AG08395 (cell line): ENCODE data around the gene TULP3.
"Not testable (repeated sequence)": the region's sequence is repeated elsewhere in the genome, so short reads cannot be mapped to it uniquely, and the experiment has no call there.

Experiments used
- DNase-seq: peaks from one replicate; pipeline ENCODE4 v3.0.0; 2012; ENCODE audit warnings: mixed read lengths, low spot score

TULP3 gene, protein sequence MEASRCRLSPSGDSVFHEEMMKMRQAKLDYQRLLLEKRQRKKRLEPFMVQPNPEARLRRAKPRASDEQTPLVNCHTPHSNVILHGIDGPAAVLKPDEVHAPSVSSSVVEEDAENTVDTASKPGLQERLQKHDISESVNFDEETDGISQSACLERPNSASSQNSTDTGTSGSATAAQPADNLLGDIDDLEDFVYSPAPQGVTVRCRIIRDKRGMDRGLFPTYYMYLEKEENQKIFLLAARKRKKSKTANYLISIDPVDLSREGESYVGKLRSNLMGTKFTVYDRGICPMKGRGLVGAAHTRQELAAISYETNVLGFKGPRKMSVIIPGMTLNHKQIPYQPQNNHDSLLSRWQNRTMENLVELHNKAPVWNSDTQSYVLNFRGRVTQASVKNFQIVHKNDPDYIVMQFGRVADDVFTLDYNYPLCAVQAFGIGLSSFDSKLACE

GRCh38 chr12:2890388-2891239 is at the start of gene TULP3:
TULP3 (plus strand) TSS chr12:2890891; CDS start chr12:2890948, 57 bp downstream.
- DNase-seq: peak; percentile 100

GRCh38 chr12:2841056-2841650 is 49.5 kb upstream of the TULP3 start:
- DNase-seq: no peak

DNA sequence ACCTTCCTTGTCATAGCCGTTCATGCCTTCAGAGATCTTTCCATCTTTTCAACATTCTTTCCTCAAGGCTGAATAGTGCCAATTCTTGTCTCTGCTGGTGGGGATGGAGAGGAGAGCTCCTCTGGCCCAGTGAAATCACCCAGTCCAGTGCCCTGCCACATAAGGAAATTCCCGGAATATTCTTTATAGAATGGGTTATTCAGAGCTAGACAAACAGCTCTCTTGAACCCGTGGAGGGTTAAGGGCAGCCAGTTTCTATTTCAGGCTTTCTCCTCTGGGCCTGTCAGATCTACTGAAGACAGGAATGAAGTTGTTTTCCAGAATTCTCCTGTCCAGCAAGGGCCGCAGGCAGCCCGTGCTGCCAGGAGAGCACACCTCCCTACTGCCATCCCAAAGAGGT is 47.7 kb upstream of the TULP3 start:
- no peak for DNase-seq

DNA sequence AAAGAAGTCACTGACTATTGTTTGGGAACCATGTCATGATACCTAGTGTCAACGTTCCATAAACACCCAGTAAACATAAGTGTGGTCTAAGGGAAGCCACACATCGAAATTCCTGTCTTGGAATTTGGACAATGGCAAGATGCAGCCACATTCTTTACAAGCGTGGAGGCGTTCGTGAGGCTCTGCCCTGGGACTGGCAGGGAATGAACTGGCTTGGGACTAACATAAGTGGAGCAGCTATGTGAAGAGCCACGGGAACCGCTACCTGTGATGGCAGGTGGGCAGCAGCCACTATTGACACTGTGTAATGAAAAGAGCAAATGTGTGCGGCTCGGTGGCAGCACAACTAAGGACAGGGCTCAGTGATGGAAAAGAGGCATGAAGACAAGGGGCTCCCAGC is 45.9 kb upstream of the TULP3 start:
- DNase-seq: no peak

GRCh38 chr12:2845280-2845679 is 45.4 kb upstream of the TULP3 start:
- peak; percentile 29 for DNase-seq

DNA sequence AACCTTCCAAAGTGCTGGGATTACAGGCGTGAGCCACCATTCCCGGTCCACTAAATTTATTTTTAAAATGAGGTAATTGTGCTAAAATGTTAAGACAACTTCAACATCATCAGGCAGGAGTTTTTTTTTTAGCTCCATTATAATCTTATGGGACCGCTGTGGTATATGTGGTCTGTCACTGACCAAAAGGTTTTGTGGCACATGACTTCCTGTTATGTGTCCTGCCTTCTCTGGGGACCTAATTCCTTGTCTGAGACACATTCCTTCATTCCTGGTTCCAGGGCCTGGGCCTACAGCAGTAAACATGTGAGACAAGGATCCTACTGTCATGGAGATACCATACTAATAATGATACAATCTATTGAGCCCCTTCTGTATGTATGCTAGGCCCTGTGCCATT is 38.8 kb upstream of the TULP3 start:
- DNase-seq: no peak

- DNase-seq: peak; percentile 96
Observed at GRCh38 chr12:2853626-2854025, 37.1 kb upstream of the TULP3 start.

- DNase-seq: no peak
Observed at GRCh38 chr12:2854669-2855453, 35.8 kb upstream of the TULP3 start.

DNA sequence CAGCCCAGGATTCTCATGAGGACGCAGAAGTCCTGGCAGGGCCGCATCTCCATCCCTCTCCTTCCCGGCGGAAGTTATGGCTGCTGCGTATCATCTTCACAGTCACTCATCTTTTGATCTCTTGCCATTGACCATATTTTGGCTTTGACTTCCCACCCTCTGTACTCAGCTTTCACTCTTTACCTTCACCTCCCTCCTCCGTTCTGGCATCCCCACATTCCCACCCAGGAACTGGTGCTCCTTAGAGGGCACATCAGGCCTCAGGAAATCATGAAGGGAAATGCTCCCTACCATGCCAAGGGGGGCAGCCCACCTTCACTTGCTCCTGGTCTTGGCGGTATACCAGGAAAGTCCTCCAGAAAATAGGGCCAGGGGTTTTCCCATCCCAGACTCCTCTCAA is 35.1 kb upstream of the TULP3 start:
- no peak for DNase-seq

GRCh38 chr12:2856051-2856450 is 34.6 kb upstream of the TULP3 start:
- no peak for DNase-seq

DNA sequence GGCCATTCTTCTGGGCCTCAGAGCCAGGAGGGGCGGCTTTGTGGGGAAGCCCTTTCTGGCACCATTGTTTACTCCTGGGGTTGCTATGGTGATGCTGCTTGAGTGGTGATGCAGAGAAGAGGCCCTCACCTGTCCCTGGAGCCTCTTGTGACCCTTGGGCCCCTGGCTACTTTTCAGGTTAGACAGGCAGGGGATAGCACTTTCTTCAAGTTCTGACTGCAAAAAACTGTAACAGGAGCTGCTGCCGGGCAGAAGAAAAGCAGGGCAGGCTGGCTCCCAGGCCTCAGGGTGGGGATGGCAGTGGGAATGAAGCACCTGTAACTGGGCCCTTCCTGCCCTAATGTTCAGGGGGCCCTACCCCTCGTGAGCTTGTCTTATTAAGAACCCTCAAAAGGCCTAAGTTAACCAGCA is 33.7 kb upstream of the TULP3 start, which contains the start of gene TEX52:
TEX52 (minus strand) TSS at position 19 of the 411 bp plus-strand sequence; CDS start at position 6, 13 bp downstream.
- no peak for DNase-seq

DNA sequence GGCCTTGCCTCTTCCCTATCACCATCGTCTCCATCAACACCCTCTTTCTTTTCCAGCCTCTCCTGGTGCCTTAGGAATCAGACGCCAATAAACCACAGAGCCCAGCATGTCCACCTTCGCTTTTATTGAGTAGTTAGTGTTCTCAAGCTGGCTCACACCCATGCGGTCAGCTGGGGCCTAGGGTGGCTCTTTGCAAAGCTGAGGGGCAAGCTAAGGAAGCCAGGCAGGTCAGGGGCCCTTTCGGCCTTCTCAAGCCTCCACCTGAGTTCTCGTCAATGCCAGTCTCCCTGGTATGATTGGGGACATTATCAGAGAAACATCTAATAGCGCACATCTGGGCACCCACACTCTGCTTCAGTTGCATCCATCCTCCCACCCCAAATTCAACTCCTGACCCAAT is 33.1 kb upstream of the TULP3 start:
- DNase-seq: no peak

DNA sequence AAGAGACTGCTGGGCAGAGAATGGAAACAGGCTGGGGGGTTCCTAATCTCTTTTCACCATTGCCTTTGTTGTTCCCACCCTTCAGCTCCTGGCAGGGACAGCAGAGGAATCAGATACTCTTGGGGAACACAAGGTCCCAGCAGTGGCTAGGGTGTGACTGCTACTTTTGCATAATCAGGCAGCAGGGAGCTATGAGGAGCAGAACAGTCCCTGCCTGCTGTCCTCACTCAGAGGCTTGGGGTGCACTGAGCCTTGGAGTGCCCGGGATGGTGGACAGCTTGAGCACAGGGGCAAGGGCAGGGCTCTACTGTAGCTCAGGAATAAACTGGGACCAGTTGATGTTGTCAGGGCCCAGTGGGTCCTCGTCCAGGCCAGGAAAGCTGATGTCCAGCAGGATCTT is 32.4 kb upstream of the TULP3 start:
- no peak for DNase-seq

DNA sequence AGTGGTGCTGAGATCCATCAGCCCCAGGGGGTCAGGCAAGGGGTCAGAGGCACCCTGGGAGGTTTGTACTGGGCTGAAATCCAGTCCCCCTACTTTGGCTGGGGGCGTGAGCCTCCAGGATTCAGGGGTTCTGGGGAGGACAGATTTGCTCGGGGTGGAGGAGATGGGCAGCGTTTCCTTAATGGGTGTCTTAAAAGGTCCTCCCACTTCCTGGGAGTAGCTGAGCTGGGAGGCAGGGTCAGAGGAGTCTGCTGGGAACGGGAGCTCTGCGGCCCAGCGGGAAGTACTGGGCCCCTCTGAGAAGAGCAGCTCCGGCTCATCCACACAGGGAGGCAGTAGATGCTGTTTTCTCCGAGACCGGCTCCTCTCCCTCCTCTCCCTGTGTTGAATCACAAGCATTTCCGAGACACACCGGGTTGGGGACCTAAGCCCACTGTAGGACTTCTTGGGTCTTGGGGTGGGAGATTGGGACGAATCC is 31.7 kb upstream of the TULP3 start:
- no peak for DNase-seq

- DNase-seq: no peak
Observed at GRCh38 chr12:2860170-2860569, 30.5 kb upstream of the TULP3 start.

DNA sequence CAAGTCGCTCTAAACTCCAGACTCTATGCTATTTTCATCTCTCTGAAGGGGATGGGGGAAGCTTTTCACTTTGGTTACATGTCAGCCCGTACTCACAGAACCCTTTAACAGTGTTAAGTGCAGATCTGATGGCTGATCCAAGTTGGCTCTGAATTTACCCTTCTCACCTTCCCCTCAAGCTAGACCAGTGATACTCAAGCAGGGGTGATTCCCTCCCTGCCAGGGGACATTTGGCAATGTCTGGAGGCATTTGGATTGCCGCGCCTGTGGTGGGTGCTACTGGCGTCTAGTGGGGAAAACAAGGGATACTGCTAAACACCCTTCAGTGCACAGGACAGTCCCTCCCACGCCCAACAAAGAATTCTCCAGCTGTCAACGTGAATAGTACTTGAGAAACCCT is 27.8 kb upstream of the TULP3 start:
- DNase-seq: no peak

- not testable (repeated sequence) for DNase-seq
Observed at GRCh38 chr12:2863402-2863801, 27.3 kb upstream of the TULP3 start.

DNA sequence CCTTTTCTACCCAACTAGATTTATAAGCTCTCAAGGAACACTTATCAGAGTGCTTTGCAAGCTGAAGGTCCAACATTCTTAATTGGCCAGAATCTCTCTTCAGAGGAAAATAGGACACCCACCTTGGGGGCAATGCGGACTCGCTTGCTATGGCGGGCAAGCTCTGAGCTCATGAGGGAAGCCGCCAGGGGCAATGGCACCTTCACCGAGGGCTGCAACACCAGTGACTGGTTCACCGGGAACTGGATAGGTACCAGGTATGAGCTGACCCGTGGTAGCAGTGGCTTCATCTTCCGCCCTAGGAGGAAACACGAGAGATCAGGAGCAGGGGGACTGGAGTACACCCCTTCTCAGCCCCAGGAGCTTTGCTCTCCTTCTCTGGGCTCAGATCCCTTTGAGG is 26.5 kb upstream of the TULP3 start:
- no peak for DNase-seq

GRCh38 chr12:2868986-2869632 is 21.6 kb upstream of the TULP3 start:
- not testable (repeated sequence) for DNase-seq

DNA sequence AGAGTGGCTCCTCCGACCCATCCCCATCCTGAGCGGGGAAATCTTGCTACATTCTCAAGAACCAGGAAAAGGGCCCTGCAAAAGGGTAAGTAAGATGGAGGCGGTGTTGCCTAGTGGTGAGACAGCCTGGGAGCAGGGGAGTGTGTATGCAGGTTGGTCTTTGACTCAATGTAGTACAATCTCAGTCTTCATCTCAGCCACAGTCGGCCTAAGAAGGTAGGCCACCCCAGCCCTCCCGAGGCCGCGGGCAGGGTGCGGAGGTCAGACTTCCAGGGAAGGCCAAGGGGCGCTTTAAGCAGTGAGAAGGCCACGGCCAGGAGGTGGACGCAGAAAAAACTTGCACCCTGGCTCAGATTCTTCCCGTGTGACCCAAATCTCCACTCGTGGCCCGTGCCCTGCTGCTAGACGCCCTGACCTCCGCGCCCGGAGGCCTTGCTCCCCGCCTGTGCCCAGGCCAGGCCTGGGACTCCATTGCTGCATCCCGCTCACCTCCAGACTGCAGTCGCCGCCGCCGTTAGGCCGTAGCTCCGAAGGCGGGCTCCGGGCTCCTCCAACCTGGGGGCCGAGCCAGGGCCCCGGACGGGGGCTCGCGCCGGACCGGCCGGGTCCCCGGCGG is 14.2 kb upstream of the TULP3 start:
- DNase-seq: peak; percentile 26
